HG02571 (cell line): Measurements from ENCODE around the gene PHF13.

Source experiments
- ATAC-seq: cut with Tn5 transposase; IDR thresholded peaks from one replicate; pipeline ENCODE4 v1.9.1; 2021; ENCODE audit warnings: mild to moderate bottlenecking, moderate library complexity; ENCODE audit not compliant: unreplicated experiment

The PHF13 gene

GRCh38 chr1:6601049-6601922 is 12.2 kb upstream of the PHF13 start:
- ATAC-seq: no peak

GRCh38 chr1:6601923-6602668 is 11.4 kb upstream of the PHF13 start:
- ATAC-seq: peak; percentile 8

GRCh38 chr1:6602669-6603237 is 10.8 kb upstream of the PHF13 start, which contains the start of gene KLHL21:
Gene KLHL21 (minus strand): TSS chr1:6602869. CDS start chr1:6602817, 52 bp downstream.
- peak; percentile 47 for ATAC-seq

- peak; percentile 18 for ATAC-seq
Measured at GRCh38 chr1:6603238-6603914, 10.2 kb upstream of the PHF13 start.

- no peak for ATAC-seq
Measured at GRCh38 chr1:6603915-6604558, 9.5 kb upstream of the PHF13 start.

GRCh38 chr1:6612641-6613360 is 730 bp upstream of the PHF13 start:
- peak; percentile 30 for ATAC-seq

GRCh38 chr1:6614019-6614928 is 743 bp downstream of the PHF13 start:
- no peak for ATAC-seq

GRCh38 chr1:6614929-6615785 is 1.6 kb downstream of the PHF13 start:
- no peak for ATAC-seq

- ATAC-seq: no peak
Measured at GRCh38 chr1:6619045-6619444, 5.5 kb downstream of the PHF13 start.

- no peak for ATAC-seq
Measured at GRCh38 chr1:6621429-6622391, 8.2 kb downstream of the PHF13 start.

GRCh38 chr1:6622396-6623152 is 9.0 kb downstream of the PHF13 start:
- ATAC-seq: no peak

GRCh38 chr1:6623269-6623965 is 9.9 kb downstream of the PHF13 start:
- ATAC-seq: no peak

- ATAC-seq: peak; percentile 79
Measured at GRCh38 chr1:6624710-6625583, 11.4 kb downstream of the PHF13 start, which contains the start of gene THAP3. Gene THAP3 (plus strand): TSS chr1:6624868. CDS start chr1:6625219, 351 bp downstream.

GRCh38 chr1:6625584-6626149 is 12.1 kb downstream of the PHF13 start:
- peak; percentile 22 for ATAC-seq
